CD4-positive, alpha-beta T cell (primary cell): ENCODE data around the gene TMEM132C. TPM values are rescaled to one million over a fixed set of nuclear protein-coding genes. Genes with fewer than 3 reads are reported as not detected.

ENCODE experiments used
- ATAC-seq: fragments of 200-7000 bp; cut with Tn5 transposase; one replicate; pipeline ENCODE4 v1.10.0; 2022; ENCODE audit warnings: mild to moderate bottlenecking; ENCODE audit not compliant: poor library complexity
- CTCF ChIA-PET: fragments of 350-600 bp; sonication (Branson Sonifier 250); formaldehyde crosslinking; loops from one replicate; lab custom pipeline; 2021; ENCODE audit warnings: antibody characterized with exemption, inconsistent platforms; lab: Charles Lee
- POLR2A ChIA-PET: fragments of 350-600 bp; sonication (Branson Sonifier 250); formaldehyde crosslinking; loops from one replicate; lab custom pipeline; 2021; ENCODE audit warnings: antibody characterized with exemption, inconsistent platforms; lab: Charles Lee
- DNase-seq, 14 experiments: peaks; one replicate each; pipeline ENCODE4 v3.0.0-alpha.2; 2013 to 2020; ENCODE audit warnings: mixed read lengths in 2 of 14
- H3K27ac ChIP-seq, 2 donors: one replicate each; pipeline versions ENCODE4 v1.5.1 to v1.7.0; 2013; ENCODE audit warnings: low read length in 2 of 2, low read depth in 1 of 2, mild to moderate bottlenecking in 1 of 2
- H3K27me3 ChIP-seq, 2 experiments: 1 replicate in 1 of 2; 2 replicates in 1 of 2; pipeline versions ENCODE4 v1.6.1 to v1.7.0; 2013; ENCODE audit warnings: low read length in 2 of 2, control low read depth in 1 of 2, mild to moderate bottlenecking in 1 of 2, moderate library complexity in 1 of 2; ENCODE audit not compliant: insufficient read depth in 2 of 2, control insufficient read depth in 1 of 2
- H3K36me3 ChIP-seq: one replicate; pipeline ENCODE4 v1.6.1; 2013; ENCODE audit warnings: low read length, control low read depth; ENCODE audit not compliant: insufficient read depth
- H3K4me1 ChIP-seq: one replicate; pipeline ENCODE4 v1.6.1; 2013; ENCODE audit warnings: low read length, control low read depth; ENCODE audit not compliant: insufficient read depth
- H3K4me3 ChIP-seq: one replicate; pipeline ENCODE4 v1.5.1; 2013; ENCODE audit warnings: mild to moderate bottlenecking, low read length, moderate library complexity
- H3K9me3 ChIP-seq, 2 experiments: 1 replicate in 1 of 2; 2 replicates in 1 of 2; pipeline versions ENCODE4 v1.6.1 to v1.7.0; 2013; ENCODE audit warnings: low read length in 2 of 2, mild to moderate bottlenecking in 2 of 2, control low read depth in 1 of 2, moderate library complexity in 1 of 2; ENCODE audit not compliant: control insufficient read depth in 1 of 2, insufficient read depth in 1 of 2
- H3K27ac Mint-ChIP-seq: one replicate; pipeline ENCODE4 v1.8.0; 2020; ENCODE audit warnings: mixed read lengths
- H3K27me3 Mint-ChIP-seq: one replicate; pipeline ENCODE4 v1.8.0; 2021; ENCODE audit warnings: mixed read lengths
- H3K36me3 Mint-ChIP-seq: one replicate; pipeline ENCODE4 v1.8.0; 2021; ENCODE audit warnings: low read depth, mixed read lengths
- H3K4me1 Mint-ChIP-seq: one replicate; pipeline ENCODE4 v1.8.0; 2021; ENCODE audit warnings: low read depth, mixed read lengths
- H3K4me3 Mint-ChIP-seq: one replicate; pipeline ENCODE4 v1.8.0; 2020; ENCODE audit warnings: mild to moderate bottlenecking, mixed read lengths
- H3K9me3 Mint-ChIP-seq: one replicate; pipeline ENCODE4 v1.8.0; 2020; ENCODE audit warnings: mixed read lengths
- CTCF ChIP-seq: fragments of 200-600 bp; IDR thresholded peaks from one replicate; pipeline ENCODE4 v1.8.0; 2022; ENCODE audit warnings: antibody characterized with exemption, mild to moderate bottlenecking
- intact Hi-C, 2 experiments: fragments of 100-400 bp; cut with DNase I in 1 of 2; cut with micrococcal nuclease in 1 of 2; formaldehyde crosslinking; loops; one replicate each; pipeline versions ENCODE4 v1.15.1 to v1.9.0; 2023 to 2025; cut with DNase I, micrococcal nuclease
- total RNA-seq, 174 experiments: library from RNA in 2 of 174; stranded (reverse) in 2 of 174; gene quantifications; one replicate each; pipeline ENCODE4 v1.2.3 and lab custom pipeline; 2021 to 2026

TMEM132C gene
- total RNA-seq, 2 experiments from 2014 or later = not detected

DNA sequence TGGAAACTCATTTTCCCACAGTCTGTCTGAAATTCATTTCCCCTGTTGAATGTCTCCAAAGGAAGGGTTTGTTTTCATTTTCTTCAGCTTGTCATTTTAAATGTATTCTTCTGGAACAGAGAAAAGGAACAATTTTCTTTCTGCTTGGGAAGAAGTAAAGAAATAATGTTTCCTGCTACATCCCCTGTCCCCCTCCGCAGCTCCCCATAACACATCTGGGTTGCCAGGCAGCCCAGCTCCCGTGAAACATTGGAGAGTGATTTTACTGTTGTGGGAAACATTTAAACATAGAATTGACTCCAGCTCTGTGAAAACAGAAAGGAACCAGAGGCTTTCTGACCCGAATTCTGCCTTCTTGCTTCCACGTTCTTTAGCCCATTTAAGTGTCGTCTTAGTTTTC is 159.5 kb downstream of the TMEM132C start:
- no peak overlapping the region for H3K4me3 ChIP-seq
- no peaks in the 10 kb centered on the region for H3K4me1 ChIP-seq
- ChIA-PET CTCF (no interaction called here), POLR2A (no interaction called here)
- no peak for ATAC-seq
- DNase-seq = no peak
- TF ChIP-seq CTCF = no peak
- peaks cover 0 to 21% of the 10 kb centered on the region in 2 experiments for H3K9me3 ChIP-seq
- intact Hi-C loops = no loop called here
- no peaks in the 10 kb centered on the region for H3K27me3 ChIP-seq
- no peaks in the 10 kb centered on the region for H3K36me3 ChIP-seq
- H3K9me3 Mint-ChIP-seq = peaks cover 9% of the 10 kb centered on the region
- no peaks in the 10 kb centered on the region for H3K4me1 Mint-ChIP-seq
- H3K36me3 Mint-ChIP-seq = no peaks in the 10 kb centered on the region
- no peaks in the 10 kb centered on the region for H3K27me3 Mint-ChIP-seq
- no peak overlapping the region for H3K27ac ChIP-seq
- no peak overlapping the region for H3K4me3 Mint-ChIP-seq
- no peak overlapping the region for H3K27ac Mint-ChIP-seq

- ChIA-PET POLR2A (no interaction called here), CTCF (no interaction called here)
- Mint-ChIP-seq H3K36me3 (no peaks in the 10 kb centered on the region), H3K4me3 (no peak overlapping the region), H3K27ac (no peak overlapping the region), H3K4me1 (no peaks in the 10 kb centered on the region), H3K27me3 (no peaks in the 10 kb centered on the region), H3K9me3 (peaks cover 3% of the 10 kb centered on the region)
- intact Hi-C loops = no loop called here
- Histone ChIP-seq H3K9me3 (peaks cover 0 to 14% of the 10 kb centered on the region in 2 experiments), H3K4me3 (no peak overlapping the region), H3K27me3 (no peaks in the 10 kb centered on the region), H3K27ac (no peak overlapping the region), H3K4me1 (no peaks in the 10 kb centered on the region), H3K36me3 (no peaks in the 10 kb centered on the region)
- TF ChIP-seq CTCF = no peak
- no peak for DNase-seq
- ATAC-seq = no peak
Measured at GRCh38 chr12:128439796-128440195, 172.8 kb downstream of the TMEM132C start.

- H3K9me3 Mint-ChIP-seq = peaks cover 3% of the 10 kb centered on the region
- ATAC-seq = no peak
- CTCF ChIA-PET = no interaction called here
- TF ChIP-seq CTCF = no peak
- H3K9me3 ChIP-seq = peaks cover 0 to 14% of the 10 kb centered on the region in 2 experiments
- H3K27me3 Mint-ChIP-seq = no peaks in the 10 kb centered on the region
- no peaks in the 10 kb centered on the region for H3K4me1 ChIP-seq
- POLR2A ChIA-PET = no interaction called here
- intact Hi-C loops = no loop called here
- no peak overlapping the region for H3K4me3 ChIP-seq
- no peaks in the 10 kb centered on the region for H3K4me1 Mint-ChIP-seq
- H3K36me3 ChIP-seq = no peaks in the 10 kb centered on the region
- DNase-seq = no peak
- H3K36me3 Mint-ChIP-seq = no peaks in the 10 kb centered on the region
- no peak overlapping the region for H3K27ac ChIP-seq
- H3K4me3 Mint-ChIP-seq = no peak overlapping the region
- no peak overlapping the region for H3K27ac Mint-ChIP-seq
- H3K27me3 ChIP-seq = no peaks in the 10 kb centered on the region
Measured at GRCh38 chr12:128442096-128442495, 175.1 kb downstream of the TMEM132C start.
